Heart right ventricle (tissue), 16 donors: ENCODE measurements around the gene AIFM1. TPM values are rescaled to one million over a fixed set of nuclear protein-coding genes. Genes with fewer than 3 reads are reported as not detected.

ENCODE experiments used
- ATAC-seq, 8 donors: fragments of 200-7000 bp; cut with Tn5 transposase; one replicate each; pipeline ENCODE4 v1.9.1; 2020; ENCODE audit warnings: mild to moderate bottlenecking in 8 of 8, moderate library complexity in 8 of 8, moderate number of reproducible peaks in 1 of 8
- DNase-seq, 2 donors: peaks; one replicate each; pipeline ENCODE4 v3.0.0-alpha.2; 2020
- H3K27ac ChIP-seq, 10 donors: fragments of 200-600 bp; sonication (generic) in 2 of 10; one replicate each; pipeline versions ENCODE4 v1.5.0 to v1.8.0; 2020 to 2022; ENCODE audit warnings: mild to moderate bottlenecking in 3 of 10
- H3K27me3 ChIP-seq, 7 donors: fragments of 200-600 bp; one replicate each; pipeline ENCODE4 v1.8.0; 2021 to 2022; ENCODE audit warnings: mild to moderate bottlenecking in 2 of 7
- H3K36me3 ChIP-seq, 9 donors: fragments of 200-600 bp; sonication (generic) in 1 of 9; one replicate each; pipeline versions ENCODE4 v1.5.0 to v1.8.0; 2020 to 2022; ENCODE audit warnings: mild to moderate bottlenecking in 2 of 9
- H3K4me1 ChIP-seq, 9 donors: fragments of 200-600 bp; sonication (generic) in 1 of 9; one replicate each; pipeline versions ENCODE4 v1.5.0 to v1.8.0; 2020 to 2022; ENCODE audit warnings: mild to moderate bottlenecking in 4 of 9
- H3K4me3 ChIP-seq, 10 donors: fragments of 200-600 bp; sonication (generic) in 2 of 10; one replicate each; pipeline versions ENCODE4 v1.5.0 to v1.8.0; 2020 to 2022; ENCODE audit warnings: mild to moderate bottlenecking in 7 of 10, moderate library complexity in 2 of 10
- H3K9me3 ChIP-seq, 11 donors: fragments of 200-600 bp in 10 of 11; sonication (generic) in 2 of 11; one replicate each; pipeline versions ENCODE4 v1.5.0 to v1.8.0; 2013 to 2022; ENCODE audit warnings: mild to moderate bottlenecking in 2 of 11, control low read depth in 1 of 11, moderate library complexity in 1 of 11
- CTCF ChIP-seq, 9 donors: fragments of 200-600 bp; sonication (generic) in 2 of 9; IDR thresholded peaks; one replicate each; pipeline versions ENCODE4 v1.5.0 to v1.8.0; 2021 to 2022; ENCODE audit warnings: antibody characterized with exemption in 9 of 9, mild to moderate bottlenecking in 5 of 9, moderate library complexity in 1 of 9
- WGBS, 2 donors: extraction: QIAGEN DNeasy Blood & Tissue Kit; methylation state at CpG; one replicate each; pipeline ENCODE4 v1.1.7; 2013; ENCODE audit warnings: inconsistent platforms in 1 of 2; 5-methylcytosine and 5-hydroxymethylcytosine counted together
- intact Hi-C, 10 donors: fragments of 100-400 bp; cut with DNase I; formaldehyde crosslinking; loops; one replicate each; pipeline versions ENCODE4 v1.11.1 to v1.14.2; 2022
- polyA plus RNA-seq, 2 donors: library from polyadenylated mRNA; stranded (reverse); fragments of 200-250 nt; gene quantifications; one replicate each; pipeline ENCODE4 v1.2.3, GENCODE V29; 2013
- total RNA-seq, 10 donors: library from RNA; stranded (reverse); fragmentation: NEBNext Ultra II Directional in 3 of 10; extraction: Animal tissue kit (Norgen Biotek cat#: 25700) in 3 of 10; gene quantifications; one replicate each; pipeline versions ENCODE4 v1.2.1 to v1.2.4, GENCODE V29; 2021 to 2023
- donor health status: Arrhythmogenic right ventricular cardiomyopathy.
- donor health status: ischemic (EF 13 %, LVEDD 7.1; RV severe dilation, severe dysfunction).
- donor health status: healthy with polysubstance abuse.
- donor health status: DM: no; HTN: yes; CAD: no.
- donor health status: DM: no; HTN: no; CAD: no.
- donor health status: ischemic (EF 25% LVEDD 6.9; RV normal size, moderate dysfunction).
- donor health status: ischemic (EF 25% LVEDD 5.7; RV mildly dilated, moderate dysfunction).
- donor health status: healthy.
- donor health status: DM: yes; HTN: yes; CAD: no.
- donor health status: Ischemic cardiomyopathy.
- donor health status: ischemic (EF 35%, LVEDD 5.7; RV mildly dilated, moderate dysfunction).
- donor health status: nonischemic (EF 11% LVEDD 7.7; RV severe dilation, severe dysfunction).
- donor health status: DM: yes; HTN: yes; CAD: no.
- donor health status: PGD.
- donor health status: ischemic (EF 29% LVEDD 5.4; RV normal size, mild dysfunction).
- donor health status: nonischemic (EF 23%, LVEDD 6.1; RV moderate dilation, normal function).

Gene AIFM1
- total and polyA plus RNA-seq, 12 donors: 93.8 to 165 (median 141) TPM

DNA sequence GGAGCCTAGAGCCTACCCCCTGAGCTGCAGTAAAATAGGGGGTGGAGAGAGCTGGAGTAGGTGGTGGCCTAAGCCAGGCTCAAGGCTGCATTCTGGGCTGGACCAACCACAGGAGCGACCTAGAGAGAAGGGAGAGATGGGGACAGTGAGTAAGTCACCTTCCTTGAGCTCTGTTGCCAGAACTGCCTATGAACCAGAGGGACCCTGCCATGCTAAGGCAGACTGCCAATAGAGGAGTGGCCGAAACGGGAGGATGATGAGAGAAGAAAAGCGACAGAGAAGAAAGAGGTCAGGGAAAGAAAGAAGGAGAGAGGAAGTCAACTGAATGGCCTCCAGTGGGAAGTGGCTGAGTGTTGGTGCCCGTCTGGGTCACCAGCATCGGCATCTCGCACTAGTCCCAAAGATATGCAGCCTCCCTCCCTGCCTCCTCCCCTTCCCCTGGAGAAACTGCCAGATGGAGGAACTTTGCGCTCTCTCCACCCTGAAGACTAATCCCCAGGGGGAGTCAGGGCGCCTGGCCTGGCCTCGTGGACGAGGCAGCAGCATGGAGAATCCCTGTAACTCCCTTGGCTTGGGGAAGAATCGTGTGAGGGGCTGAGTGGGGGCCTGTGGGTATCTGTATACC is 84.1 kb downstream of the AIFM1 start:
- TF ChIP-seq CTCF (IDR thresholded peaks at IDR 0.05): no peak
- Histone ChIP-seq H3K4me1 (peaks cover 0 to 52% (median 23%) of the 10 kb centered on the region in 9 donors), H3K27ac (peak overlapping the region in 7 of 10 donors; percentile 40 to 85 (median 62)), H3K36me3 (peaks cover 0 to 11% (median 0%) of the 10 kb centered on the region in 9 donors), H3K9me3 (no peaks in the 10 kb centered on the region), H3K4me3 (peak overlapping the region in 2 of 10 donors; percentile 35 to 39), H3K27me3 (peaks cover 0 to 7% (median 0%) of the 10 kb centered on the region in 7 donors)
- WGBS, 2 donors: 39 to 49% methylated on average over 9 to 12 of the region's 12 CpGs
- DNase-seq: peak in 1 of 2 donors; percentile 14
- intact Hi-C loops: loop anchor here in 9 of 10 donors (2.0 to 5.0 kb wide), 6 partner anchors 36 to 111 kb away; partner anchors contain the start of gene AIFM1 (in 1 of the 9)
- ATAC-seq: peak in 1 of 8 donors; percentile 4

DNA sequence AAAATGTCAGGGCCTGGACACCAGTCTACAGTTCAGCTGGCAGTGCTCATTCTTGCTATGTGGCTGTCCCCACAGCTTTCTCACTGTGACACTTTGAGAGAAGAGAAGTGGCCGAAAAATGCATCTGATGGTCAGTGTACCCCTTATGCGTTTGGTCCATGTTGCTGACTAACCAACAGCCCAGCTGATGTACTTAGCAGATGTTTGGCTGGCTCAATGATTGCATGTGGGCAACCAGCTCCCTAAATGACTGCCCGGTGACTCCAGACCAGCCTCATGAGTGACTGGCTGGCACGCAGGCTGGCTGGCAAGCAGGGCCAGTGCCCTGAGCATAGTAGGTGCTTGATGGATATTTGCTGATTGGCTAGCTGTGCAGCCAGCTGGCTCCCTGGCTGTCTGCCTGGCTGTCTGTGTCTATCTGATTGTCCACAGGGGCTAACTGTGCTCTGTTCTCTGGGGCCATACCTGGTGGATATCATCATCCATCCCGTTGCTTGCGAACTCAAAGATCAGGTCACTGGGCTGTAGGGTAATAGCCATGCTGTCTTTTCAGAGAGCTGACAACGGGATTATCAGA is 84.8 kb downstream of the AIFM1 start:
- ATAC-seq (no peak), DNase-seq (no peak)
- peaks cover 0 to 46% (median 23%) of the 10 kb centered on the region in 9 donors for H3K4me1 ChIP-seq
- WGBS, 2 donors: 79 to 86% methylated on average over 7 of the region's 7 CpGs
- no peak overlapping the region for H3K4me3 ChIP-seq
- intact Hi-C loops: loop anchor here in 9 of 10 donors (1.0 to 5.0 kb wide), 7 partner anchors 36 to 112 kb away; partner anchors contain the start of gene AIFM1 (in 1 of the 9)
- H3K9me3 ChIP-seq: no peaks in the 10 kb centered on the region
- peaks cover 0 to 6% (median 0%) of the 10 kb centered on the region in 7 donors for H3K27me3 ChIP-seq
- H3K36me3 ChIP-seq: peaks cover 0 to 15% (median 0%) of the 10 kb centered on the region in 9 donors
- TF ChIP-seq CTCF (IDR thresholded peaks at IDR 0.05): no peak
- peak overlapping the region in 1 of 10 donors; percentile 70 for H3K27ac ChIP-seq

DNA sequence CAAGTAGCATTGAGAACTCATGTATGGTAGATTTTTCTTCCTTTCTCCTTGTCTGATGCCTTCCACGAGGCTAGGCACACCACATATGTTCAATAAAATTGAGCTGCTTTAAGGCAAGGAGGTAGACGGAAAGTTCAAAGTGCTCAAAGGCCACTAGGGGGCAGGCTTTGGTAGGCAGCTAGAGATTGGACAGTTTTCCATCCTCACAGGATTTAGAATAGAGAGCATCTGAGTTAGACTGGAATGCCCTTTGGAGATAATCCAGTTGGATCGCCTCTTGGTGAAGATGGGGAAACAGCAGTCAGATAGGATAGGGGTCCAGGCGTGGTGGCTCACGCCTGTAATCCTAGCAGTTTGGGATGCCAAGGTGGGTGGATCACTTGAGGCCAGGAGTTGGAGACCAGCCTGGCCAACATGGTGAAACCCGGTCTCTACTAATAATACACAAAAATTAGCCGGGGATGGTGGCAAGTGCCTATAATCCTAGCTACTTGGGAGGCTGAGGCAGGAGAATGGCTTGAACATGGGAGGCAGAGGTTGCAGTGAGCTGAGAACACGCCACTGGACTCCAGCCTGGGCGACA is 85.7 kb downstream of the AIFM1 start:
- DNase-seq: peak; percentile 18 to 58
- Histone ChIP-seq H3K27ac (no peak overlapping the region), H3K4me1 (peaks cover 0 to 37% (median 21%) of the 10 kb centered on the region in 9 donors), H3K4me3 (no peak overlapping the region), H3K9me3 (no peaks in the 10 kb centered on the region), H3K27me3 (peaks cover 0 to 6% (median 0%) of the 10 kb centered on the region in 7 donors), H3K36me3 (peaks cover 0 to 17% (median 0%) of the 10 kb centered on the region in 9 donors)
- 38 to 41% methylated on average over 9 of the region's 9 CpGs for WGBS, 2 donors
- peak in 7 of 8 donors; percentile 21 to 65 (median 58) for ATAC-seq
- peak; percentile 55 to 76 (median 72) for TF ChIP-seq CTCF (IDR thresholded peaks at IDR 0.05)
- intact Hi-C loops: loop anchor here (1.0 to 5.0 kb wide), 7 partner anchors 37 to 113 kb away; partner anchors contain the start of gene AIFM1 (in 1 of the 10)

Other genes starting within 250 kb of the AIFM1 start
- gene BCORL1, start 183.2 kb downstream of the AIFM1 start, total RNA-seq: 10 to 100 TPM in 1 of 10 donors, 1 to 10 TPM in 9; 4.9 to 12.8 (median 8.3) TPM
- gene BCORL1, start 183.2 kb downstream of the AIFM1 start, polyA plus RNA-seq: 1 to 10 TPM; 2.1 to 3.1 TPM
- 1 to 10 TPM; 1.8 to 8.6 (median 2.7) TPM for gene ELF4, start 55.3 kb downstream of the AIFM1 start, total RNA-seq
- gene ELF4, start 55.3 kb downstream of the AIFM1 start, polyA plus RNA-seq: 1 to 10 TPM; 1.8 to 4.1 TPM
- gene RAB33A, start 6.1 kb upstream of the AIFM1 start, total RNA-seq: 1 to 10 TPM in 8 of 10 donors, under 1 TPM in 2; 0.32 to 4.6 (median 1.6) TPM
- gene RAB33A, start 6.1 kb upstream of the AIFM1 start, polyA plus RNA-seq: 1 to 10 TPM in 1 of 2 donors, under 1 TPM in 1; 0.22 to 3.6 TPM
- gene ZNF280C, start 103.1 kb upstream of the AIFM1 start, total RNA-seq: 1 to 10 TPM; 1.1 to 2.4 (median 1.7) TPM
- 1 to 10 TPM in 1 of 2 donors, under 1 TPM in 1; 0.39 to 1.2 TPM for gene ZNF280C, start 103.1 kb upstream of the AIFM1 start, polyA plus RNA-seq
- gene SLC25A14, start 174.1 kb upstream of the AIFM1 start, total RNA-seq: 1 to 10 TPM; 4.1 to 8.0 (median 6.5) TPM
- gene SLC25A14, start 174.1 kb upstream of the AIFM1 start, polyA plus RNA-seq: 1 to 10 TPM; 9.4 to 9.9 TPM
- not detected for gene GPR119, start 219.8 kb upstream of the AIFM1 start, total RNA-seq
- not detected for gene GPR119, start 219.8 kb upstream of the AIFM1 start, polyA plus RNA-seq
- gene RBMX2, start 236.1 kb upstream of the AIFM1 start, total RNA-seq: 10 to 100 TPM in 7 of 10 donors, 1 to 10 TPM in 3; 8.3 to 14.1 (median 10.3) TPM
- 10 to 100 TPM; 11.1 to 24.0 TPM for gene RBMX2, start 236.1 kb upstream of the AIFM1 start, polyA plus RNA-seq